NB4 (cell line): ENCODE measurements around the gene FBXO21.
"Not testable (repeated sequence)": the region's sequence is repeated elsewhere in the genome, so short reads cannot be mapped to it uniquely, and the experiment has no call there.

Source experiments
- DNase-seq: peaks from one replicate; pipeline ENCODE4 v3.0.0; 2010; ENCODE audit warnings: low read depth
- H3K4me3 ChIP-seq: one replicate; pipeline ENCODE4 v1.5.1; 2011; ENCODE audit warnings: mild to moderate bottlenecking, low read depth, low read length, moderate library complexity
- MYC ChIP-seq: IDR thresholded peaks from 2 replicates; pipeline ENCODE4 v1.6.1; 2011; ENCODE audit warnings: low read depth, low read length
- POLR2A ChIP-seq: IDR thresholded peaks from 2 replicates; pipeline ENCODE4 v1.6.1; 2011; ENCODE audit warnings: mild to moderate bottlenecking; ENCODE audit not compliant: insufficient read length; ENCODE audit errors: extremely low read depth
- TF ChIP-seq, protein P1 (sequence below): IDR thresholded peaks from 2 replicates; pipeline ENCODE4 v1.6.1; 2011; ENCODE audit warnings: low read depth, low read length
- TF ChIP-seq, protein P2 (sequence below): IDR thresholded peaks from one replicate; pipeline ENCODE4 v1.5.1; 2012; ENCODE audit warnings: low read depth, low read length

FBXO21 gene

DNA sequence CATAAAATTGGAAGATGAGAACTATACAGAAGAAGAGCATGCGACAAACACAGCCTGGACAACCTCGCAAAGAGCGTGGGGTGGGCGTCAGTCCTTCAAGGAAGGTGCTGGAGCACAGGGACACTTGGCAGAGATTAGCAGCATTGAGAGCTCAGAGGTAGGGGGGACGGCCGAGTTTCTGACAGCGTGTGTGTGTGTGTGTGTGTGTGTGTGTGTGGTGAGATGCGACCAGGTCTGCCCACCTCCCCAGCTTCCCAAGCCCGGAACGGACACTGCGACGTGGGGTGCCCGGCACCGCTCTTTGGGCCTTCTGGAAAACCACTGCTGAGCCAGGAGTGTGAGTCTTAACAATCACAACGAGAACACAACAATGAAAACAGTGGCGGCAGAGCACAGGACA, 17.9 kb upstream of the FBXO21 start:
- no peak for DNase-seq
- H3K4me3 ChIP-seq, result no peak overlapping the region
- TF ChIP-seq MYC, result no peak
- TF ChIP-seq, protein P1, sequence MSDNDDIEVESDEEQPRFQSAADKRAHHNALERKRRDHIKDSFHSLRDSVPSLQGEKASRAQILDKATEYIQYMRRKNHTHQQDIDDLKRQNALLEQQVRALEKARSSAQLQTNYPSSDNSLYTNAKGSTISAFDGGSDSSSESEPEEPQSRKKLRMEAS, result no peak
- TF ChIP-seq, protein P2, sequence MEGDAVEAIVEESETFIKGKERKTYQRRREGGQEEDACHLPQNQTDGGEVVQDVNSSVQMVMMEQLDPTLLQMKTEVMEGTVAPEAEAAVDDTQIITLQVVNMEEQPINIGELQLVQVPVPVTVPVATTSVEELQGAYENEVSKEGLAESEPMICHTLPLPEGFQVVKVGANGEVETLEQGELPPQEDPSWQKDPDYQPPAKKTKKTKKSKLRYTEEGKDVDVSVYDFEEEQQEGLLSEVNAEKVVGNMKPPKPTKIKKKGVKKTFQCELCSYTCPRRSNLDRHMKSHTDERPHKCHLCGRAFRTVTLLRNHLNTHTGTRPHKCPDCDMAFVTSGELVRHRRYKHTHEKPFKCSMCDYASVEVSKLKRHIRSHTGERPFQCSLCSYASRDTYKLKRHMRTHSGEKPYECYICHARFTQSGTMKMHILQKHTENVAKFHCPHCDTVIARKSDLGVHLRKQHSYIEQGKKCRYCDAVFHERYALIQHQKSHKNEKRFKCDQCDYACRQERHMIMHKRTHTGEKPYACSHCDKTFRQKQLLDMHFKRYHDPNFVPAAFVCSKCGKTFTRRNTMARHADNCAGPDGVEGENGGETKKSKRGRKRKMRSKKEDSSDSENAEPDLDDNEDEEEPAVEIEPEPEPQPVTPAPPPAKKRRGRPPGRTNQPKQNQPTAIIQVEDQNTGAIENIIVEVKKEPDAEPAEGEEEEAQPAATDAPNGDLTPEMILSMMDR, result no peak
- no peak for TF ChIP-seq POLR2A

DNA sequence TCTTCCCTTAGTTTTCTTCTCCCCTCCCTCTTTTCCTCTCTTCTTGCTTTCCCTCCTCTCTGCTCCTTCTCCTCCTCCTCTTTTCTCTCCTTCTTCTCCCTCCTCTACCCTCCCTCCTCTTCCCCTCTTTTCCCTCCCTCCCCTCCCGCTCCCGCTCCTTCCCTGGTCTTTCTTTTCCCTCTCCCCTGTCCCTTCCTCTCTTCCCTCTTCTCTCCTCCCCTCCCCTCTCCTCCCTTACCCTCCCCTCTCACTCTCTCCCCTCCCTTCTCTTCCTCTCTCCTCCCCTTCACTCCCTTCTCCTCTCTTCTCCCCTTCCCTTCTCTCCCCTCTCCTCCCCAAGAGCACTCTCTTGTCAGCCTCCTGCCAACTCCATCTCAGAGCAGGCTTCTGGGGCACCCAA, 17.4 kb upstream of the FBXO21 start:
- H3K4me3 ChIP-seq, result no peak overlapping the region
- no peak for DNase-seq
- TF ChIP-seq, protein P1, result no peak
- TF ChIP-seq, protein P2, result no peak
- no peak for TF ChIP-seq MYC
- no peak for TF ChIP-seq POLR2A

DNA sequence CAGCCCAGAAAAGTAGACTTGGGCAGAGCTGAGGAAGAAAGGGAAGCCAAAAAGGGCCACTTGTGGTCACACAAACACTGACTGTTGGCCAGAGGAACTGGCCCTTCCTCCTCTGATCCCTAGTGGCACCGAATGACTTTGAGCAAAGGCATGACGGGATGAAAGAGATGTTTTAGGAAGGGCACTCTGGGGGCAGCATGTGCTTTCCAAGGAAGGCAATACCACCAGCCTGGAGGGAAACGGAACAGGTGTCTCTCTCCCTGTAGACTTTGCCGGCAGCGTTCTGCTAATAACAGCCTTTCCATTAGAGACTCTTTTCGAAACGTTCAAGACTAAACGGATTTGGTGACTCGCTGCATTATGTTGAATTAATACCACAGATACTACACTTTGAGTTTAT, 12.3 kb upstream of the FBXO21 start:
- H3K4me3 ChIP-seq, result no peak overlapping the region
- DNase-seq, result no peak
- TF ChIP-seq MYC (no peak), POLR2A (no peak)
- TF ChIP-seq, protein P1, result no peak
- TF ChIP-seq, protein P2, result no peak

DNA sequence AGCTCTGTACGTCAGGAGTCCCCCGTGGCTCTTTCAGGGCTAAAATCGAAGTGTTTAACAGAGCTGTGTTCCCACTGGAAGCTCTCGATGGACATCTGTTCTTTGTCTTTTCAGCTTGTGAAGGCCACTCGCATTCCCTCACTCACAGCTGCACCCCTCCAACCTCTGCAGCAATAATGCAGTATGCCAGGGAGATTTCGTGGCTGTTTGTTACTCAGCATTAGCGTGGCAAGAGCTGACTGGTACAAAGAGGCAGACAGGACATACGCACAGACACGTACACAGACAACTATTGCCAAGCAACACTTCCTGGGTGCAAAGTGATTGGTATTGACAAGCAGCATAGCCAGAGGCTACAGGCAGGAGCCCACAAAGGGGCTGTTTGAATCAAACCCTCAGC, 11.8 kb upstream of the FBXO21 start:
- no peak for TF ChIP-seq MYC
- TF ChIP-seq, protein P2, result no peak
- TF ChIP-seq, protein P1, result no peak
- no peak for TF ChIP-seq POLR2A
- DNase-seq, result no peak

DNA sequence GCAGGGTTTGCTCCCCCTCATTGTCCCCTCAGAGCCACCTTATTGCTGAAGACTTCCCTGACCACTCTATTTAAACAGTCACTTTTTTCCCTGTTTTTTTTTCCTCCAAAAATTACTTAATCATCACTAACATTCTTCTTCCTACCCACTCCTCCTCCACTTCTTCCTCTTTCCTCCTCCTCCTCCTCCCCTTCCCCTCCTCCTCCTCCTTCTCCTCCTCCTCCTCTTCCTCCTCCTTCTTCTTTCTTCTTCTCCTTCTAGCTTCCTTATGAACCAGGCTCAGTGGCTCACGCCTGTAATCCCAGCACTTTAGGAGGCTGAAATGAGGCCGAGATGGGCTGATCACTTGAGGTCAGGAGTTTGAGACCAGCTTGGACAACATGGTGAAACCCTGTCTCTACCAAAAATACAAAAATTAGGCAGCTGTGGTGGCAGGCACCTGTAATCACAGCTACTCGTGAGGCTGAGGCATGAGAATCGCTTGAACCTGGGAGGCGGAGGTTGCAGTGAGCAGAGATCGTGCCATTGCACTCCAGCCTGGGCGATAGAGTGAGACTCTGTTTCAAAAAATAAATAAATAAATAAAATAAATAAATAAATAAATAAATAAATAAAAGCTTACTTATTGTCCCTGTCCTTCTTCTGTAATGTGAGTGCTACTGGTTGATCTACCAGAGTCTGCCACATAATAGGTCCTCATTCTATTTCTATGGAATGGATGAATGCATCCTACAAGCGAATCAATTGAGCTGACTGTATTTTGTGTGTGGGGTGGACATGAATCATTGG, 9.9 kb upstream of the FBXO21 start:
- not testable (repeated sequence) for DNase-seq, H3K4me3 ChIP-seq

More for the DNA sequence above, 11.8 kb upstream of the FBXO21 start:
- H3K4me3 ChIP-seq, result no peak overlapping the region

DNA sequence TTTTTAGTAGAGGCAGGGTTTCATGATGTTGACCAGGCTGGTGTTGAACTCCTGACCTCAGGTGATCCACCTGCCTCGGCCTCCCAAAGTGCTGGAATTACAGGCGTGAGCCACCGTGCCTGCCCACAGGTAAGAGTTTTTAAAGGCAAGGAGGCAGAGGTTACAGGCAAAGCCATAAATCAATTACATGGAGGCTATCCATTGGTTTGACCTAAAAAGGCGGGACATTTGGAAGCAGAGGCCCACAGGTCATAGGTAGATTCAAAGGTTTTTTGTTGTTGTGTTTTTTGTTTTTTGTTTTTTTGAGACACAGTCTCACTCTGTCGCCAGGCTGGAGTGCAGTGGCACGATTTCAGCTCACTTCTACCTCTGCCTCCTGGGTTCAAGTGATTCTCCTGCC, 6.1 kb upstream of the FBXO21 start:
- not testable (repeated sequence) for H3K4me3 ChIP-seq, DNase-seq

DNA sequence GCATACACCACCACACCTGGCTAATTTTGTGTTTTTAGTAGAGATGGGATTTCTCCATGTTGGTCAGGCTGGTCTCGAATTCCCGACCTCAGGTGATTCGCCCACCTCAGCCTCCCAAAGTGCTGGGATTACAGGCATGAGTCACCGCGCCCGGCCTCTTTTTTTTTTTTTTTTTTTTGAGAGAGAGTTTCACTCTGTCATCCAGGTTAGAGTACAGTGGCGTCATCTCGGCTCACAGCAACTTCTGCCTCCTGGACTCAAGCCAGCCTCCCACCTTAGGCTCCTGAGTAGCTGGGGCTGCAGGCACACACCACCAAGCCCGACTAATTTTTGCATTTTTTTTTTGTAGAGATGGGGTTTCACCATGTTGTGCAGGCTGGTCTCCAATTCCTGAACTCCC, 4.8 kb upstream of the FBXO21 start:
- not testable (repeated sequence) for H3K4me3 ChIP-seq, DNase-seq
